Stimulated activated CD8-positive, alpha-beta memory T cell treated with anti-CD3 and anti-CD28 coated beads, Interleukin-15, amount 100 ng/mL, for 4 hours (primary cell): ENCODE results near the gene GREM2.

Source experiments
- DNase-seq, 2 donors: peaks; one replicate each; pipeline ENCODE4 v3.0.0-alpha.2; 2020; ENCODE audit warnings: low read depth in 2 of 2

GREM2 gene

DNA sequence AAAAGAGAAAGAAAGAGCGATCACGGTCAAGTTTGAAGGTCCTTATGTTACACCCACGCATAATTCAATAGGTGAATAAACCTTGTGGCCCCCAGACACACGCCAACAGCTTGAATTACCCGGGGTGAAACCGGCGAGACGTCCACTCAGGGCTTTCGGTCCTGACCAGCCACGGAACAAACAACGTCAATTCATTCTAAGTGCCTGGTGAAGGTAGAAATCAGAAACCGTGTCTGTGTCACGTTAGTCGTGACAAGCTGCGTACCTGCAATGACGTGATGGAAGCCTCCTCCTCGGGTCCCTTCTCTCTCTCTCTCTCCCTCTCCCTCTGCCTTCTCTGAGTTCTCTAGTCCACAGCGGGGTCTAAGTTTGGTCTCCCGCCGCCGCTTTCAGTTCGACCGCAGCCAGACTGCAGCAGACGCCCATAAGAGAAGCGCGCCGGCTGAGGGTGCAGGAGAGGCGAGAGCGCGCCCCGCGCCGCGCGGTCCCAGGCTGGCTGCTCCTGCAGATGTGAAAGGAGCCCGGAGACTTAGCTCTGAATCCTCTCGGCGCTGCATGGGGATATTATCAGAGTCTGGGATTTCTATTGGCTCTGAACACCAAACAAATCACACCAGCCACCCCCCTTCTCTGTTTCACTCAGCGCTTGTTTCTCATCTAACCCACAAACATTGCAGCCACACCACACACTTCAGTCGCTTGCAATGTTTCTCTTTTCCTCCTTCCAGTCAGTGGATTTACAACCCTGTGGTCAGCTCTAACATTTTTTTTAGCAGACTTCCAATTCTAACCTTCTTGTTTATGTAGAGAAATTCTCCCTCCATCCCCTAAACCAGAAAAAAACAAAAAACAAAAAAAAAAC lies at the start of gene GREM2:
TSS of gene GREM2 (minus strand) at position 537 of the 862 bp plus-strand sequence. CDS start 118,680 bp downstream, outside the sequence.
- DNase-seq = peak in 1 of 2 donors; percentile 6

DNA sequence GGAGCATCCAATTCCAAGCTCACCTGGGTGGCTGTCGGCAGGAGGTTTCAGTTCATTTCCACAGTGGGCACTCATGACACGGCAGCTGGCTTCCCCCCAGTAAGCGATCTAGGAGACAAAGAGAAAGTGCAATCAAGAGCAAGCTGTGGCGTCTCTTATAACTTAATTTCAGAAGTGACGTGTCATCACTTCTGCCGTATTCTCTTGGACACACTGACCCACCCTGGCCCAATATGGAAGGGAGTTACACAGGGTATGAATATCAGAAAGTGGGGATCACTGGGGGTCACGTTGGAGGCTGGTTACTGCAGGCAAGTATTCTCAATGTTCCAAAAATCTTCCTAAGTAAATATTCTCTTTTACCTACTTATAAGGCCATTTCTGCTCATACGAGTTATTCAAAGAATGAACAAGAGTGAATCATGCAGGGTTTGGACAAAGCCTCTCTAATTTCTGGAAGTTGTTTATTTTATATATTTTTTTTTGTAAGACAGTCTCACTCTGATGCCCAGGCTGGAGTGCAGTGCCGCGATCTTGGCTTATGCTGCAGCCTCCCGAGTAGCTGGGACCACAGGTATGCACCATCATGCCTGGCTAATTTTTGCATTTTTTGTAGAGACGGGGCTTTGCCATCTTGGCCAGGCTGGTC lies 46.5 kb upstream of the GREM2 start:
- no peak for DNase-seq

DNA sequence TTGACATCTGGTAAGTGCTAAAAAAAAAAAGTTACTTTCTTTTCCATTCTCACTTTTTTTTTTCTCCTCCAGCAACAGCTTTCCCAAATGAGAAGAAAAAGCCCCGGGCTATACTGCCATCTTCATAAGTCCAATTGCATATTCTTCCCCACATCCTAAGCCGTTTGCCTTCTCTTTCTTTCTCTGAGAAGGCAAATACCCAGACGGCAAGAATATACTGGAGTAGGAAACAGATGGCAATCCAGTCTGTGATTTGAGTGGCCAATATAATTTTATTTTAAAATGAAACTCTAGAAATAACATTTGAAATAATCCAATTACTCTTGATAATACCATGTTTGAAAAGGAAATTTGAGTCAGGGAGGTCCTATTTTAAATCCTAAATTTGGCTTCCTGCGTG lies 44.6 kb upstream of the GREM2 start:
- no peak for DNase-seq

DNA sequence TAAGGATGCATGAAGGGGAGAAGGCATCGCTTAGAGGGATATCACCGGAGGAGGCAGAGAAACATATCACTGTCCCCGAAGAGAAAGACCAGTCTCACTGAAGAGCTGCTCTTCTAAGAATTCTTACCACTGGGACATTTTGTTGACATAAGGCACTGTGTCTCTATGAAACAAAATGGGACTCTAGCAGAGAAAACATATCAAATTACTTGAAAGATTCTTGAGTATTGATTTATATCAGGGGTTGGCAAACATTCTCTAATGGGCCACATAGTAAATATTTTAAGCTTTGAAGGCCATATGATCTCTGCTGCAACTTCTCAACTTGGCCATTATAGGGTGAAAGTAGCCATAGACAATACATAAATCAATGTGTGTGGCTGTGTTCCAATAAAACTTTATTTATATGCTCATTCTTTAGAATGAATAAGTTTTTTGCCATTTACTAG lies 41.0 kb upstream of the GREM2 start:
- DNase-seq = no peak

DNA sequence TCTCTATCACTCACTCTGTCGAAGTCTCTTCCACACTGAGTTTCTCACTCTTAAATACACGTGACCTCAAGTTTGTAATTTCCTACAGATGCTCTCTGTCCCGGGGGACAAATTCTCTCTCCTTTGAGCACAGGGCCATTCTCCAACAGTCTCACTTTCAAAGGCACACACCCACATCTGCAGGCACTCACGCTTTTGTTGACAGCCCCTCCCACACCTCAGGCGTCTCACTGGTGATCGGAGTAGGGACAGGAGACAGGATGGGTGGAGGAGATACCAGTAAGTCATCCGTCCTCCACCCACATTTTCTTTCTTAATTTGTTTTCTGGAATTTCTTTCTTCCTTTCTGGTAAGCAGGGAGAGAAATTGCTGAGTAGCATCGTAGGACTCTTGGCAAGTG lies 40.6 kb upstream of the GREM2 start:
- no peak for DNase-seq

DNA sequence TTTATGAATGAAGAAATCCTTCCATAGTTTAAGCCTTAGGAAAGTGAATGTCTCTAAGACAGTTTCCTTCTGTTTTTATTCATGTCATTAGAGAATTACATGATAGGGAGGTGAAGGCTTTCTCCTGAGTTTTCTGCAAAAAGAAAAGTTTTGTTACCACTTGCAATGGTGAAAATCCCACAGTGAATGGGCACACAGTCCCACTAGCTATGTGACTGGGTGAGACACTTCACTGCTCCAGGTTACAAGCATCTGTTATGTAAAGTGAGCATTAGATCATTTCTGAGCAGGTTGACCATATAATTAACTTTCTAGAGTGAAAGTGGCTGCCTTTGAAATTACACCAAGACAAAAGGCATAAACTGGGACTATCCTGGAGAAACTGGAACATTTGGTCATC lies 38.9 kb upstream of the GREM2 start:
- no peak for DNase-seq

DNA sequence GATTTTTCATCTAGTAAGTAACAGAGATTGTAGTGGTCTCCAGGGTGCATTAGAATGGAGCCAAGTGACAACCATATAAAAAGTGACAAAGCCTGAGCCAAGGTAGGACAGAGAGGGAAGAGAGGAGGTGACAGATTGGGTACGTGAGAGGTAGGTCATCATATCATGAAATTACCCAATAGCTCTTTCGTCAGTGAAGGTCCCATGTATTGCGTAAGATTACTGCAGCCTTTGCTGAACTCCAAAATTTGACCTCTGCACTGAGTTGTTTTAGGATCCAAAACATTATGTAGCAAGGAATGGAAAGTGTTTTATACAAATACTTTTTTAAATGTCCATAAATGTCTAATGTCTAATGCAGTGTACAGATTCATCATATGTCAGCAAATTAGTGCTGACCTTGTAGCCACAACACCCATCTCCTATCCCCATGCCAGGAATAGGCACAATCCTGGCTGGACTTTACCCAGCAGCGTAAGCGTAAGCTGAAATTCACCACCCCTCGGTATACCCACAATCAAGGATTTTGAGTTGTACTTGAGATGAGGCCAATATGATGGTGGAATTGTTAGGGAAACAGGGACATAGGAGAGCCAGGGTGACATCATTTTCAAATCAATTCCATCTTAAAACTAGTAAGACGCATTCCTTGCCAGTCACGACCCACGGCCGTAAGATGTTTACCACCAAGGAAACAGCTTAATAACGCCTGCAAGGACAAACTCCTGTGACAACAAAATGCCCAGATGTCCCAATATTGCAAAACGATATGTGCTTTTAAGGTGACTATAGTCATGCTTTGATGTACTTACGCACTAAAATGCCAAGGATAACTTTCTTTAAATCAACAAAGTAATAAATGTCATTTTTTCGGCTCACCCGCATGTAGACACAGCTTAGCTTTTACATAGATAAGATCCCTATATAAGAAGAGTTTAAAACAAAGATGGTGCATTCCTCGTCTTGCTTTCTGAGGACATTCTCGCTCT lies 38.1 kb upstream of the GREM2 start:
- no peak for DNase-seq

DNA sequence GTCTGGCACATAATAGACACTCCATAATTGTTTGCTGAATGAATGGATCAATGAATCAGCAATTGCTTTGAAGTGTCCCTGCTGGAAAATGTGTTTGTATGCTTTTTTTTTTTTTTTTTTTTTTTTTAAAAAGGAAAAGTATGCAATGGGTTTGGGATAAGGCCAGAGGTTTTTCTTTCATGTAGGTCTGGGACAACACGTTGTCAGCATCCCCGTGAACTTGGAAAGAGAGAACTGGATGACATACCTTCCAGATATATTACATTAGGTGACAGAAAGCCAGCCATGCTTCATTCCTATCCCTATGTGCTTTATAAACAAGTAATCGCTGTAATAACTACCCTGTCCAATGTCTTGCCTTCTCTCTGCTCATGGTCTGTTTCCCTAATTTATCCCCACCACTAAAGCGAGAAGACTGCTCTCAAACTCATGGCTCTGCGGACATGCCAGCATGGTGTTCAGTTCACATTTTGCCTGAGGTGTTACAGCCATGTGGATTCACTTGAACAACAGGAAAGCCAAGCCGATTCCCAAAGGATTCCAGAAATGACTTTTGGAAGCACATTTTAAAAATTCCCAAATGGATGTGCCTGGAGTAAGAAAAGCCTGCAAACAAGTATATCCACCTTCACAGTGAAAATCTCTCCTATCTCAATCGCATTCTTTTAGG lies 34.8 kb upstream of the GREM2 start:
- no peak for DNase-seq

DNA sequence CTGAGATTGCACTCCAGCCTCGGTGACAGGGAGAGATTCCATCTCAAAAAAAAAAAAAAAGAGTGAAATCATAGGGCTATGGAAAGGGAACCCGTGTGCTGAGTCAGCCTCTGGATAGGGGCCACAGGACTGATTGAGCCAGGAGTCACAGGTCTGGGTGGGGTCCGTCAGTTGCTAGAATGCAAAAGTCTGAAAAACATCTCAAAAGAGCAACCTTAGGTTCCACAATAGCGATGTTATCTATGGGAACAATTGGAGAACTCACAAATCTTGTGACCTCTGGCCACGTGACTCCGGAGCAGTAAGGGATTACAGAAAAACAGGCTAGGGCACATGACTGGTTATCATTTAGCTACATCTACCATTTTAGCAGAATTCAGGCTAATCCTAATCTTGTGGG lies 32.8 kb upstream of the GREM2 start:
- DNase-seq = no peak

DNA sequence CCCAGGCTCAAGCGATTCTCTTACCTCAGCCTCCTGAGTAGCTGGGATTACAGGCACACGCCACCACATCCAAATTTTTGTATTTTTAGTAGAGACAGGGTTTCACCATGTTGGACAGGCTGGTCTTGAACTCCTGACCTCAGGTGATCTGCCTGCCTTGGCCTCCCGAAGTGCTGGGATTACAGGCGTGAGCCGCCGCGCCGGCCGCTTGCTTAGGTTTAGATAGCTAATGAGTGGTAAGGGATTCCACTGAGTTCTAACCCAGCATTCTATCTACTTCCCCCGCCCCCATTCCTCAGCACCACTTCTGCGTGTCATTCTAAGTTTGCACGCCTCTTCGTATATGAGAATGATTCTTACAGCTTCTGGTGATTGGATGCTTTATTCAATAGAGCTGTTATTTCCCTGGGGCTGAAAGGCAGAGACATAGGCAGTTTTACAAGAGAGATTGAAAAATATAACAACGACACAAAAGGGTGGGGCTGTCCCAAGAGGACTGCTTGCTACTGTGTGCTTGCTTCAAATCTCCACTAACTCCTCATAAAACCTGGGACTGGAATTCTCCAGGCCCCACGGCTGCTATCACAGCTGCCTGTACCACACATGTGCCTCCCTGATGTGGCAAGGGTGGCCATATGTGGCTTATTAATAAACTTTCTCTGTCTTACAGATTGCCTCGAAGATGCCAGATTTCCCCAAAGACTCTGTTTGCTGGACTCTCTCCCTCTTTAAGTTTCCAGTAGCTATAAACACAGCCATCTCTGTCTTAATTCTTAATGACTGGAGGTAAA lies 23.7 kb upstream of the GREM2 start:
- no peak for DNase-seq

DNA sequence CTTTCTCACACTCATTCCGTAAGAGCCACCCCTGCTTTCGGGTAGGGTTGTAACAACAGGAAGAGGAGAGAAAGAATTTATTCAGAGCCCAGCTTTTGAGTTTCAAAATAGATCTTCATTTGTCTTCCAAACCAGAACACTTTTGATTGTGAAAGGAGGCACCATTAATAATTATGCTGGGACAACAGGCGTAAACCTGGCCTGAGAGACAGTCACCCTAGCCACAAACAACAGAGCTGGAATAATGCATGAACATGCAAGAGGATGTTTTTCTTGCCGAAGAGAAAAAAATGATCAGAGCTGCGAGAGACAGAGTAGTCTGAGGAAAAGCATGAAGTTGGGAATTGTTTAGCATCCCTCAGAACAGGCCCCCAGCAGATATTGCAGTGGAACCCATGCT lies 18.5 kb upstream of the GREM2 start:
- DNase-seq = no peak

DNA sequence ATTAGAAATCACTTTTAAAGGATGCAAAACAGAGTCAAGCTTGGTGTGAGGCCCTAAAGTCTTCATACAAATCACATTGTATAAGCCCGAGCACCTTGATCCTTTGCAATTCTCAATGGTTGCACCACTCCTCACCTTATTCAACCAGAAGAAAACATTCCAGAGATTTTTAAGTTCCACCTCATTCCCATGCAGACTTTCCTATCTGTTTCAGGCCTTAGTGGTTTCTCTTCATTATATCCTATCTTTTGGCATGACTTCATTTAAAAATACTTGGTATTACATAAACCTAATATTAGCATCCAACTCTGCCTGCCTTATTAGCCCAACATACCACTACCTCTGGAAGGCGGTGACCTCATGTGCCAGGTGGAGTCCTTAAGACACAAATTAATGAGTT lies 9.3 kb upstream of the GREM2 start:
- DNase-seq = no peak

DNA sequence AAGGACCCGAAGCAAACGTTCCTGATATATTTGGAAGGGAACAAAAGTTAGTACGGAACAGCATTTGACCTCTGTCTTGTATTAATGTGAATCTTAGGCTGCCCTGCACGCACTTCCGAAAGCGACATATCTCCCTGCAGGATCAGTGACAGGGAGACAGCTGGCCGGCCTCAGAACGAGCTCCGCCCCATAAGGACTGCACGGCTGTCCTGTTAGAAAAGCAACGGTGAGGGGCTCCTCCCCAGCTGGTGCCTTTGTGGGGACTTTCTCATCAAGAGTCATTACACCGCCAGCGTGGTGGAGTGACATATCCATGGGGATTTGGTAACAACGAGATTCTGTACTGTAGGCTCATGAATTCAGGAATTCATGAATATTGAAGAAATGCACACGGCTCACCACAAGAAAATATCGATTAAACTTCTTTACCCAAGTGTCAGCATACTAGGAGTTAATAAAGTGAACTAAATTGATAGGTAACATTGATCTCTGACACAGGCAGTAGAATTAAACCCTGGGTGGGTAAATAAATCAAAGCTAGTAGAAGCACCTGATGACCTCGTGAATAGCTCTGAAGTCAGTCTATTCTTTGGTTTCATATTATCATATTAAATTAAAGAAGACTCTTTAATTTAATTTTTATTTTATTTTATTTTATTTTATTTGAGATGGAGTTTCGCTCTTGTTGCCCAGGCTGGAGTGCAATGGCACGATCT lies 8.1 kb upstream of the GREM2 start:
- no peak for DNase-seq

DNA sequence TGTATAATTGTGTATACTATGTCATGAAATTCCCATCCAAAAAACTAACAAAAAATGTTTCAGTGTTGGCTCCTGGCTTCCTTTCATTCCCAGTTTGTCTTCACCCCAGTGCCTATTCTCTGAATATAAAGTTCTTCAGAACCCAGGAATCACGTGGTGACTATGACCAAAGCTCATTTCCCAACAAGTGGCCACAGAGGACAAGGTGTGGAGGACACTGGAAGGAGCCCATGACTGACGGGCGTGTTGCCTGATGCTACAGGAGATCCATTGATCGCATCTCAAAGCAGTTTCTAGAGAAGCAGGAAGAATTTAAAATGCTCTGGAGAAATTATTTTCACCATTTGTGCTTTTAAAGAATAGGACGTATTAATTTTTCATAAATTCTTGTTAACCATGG lies 7.4 kb upstream of the GREM2 start:
- DNase-seq = no peak

DNA sequence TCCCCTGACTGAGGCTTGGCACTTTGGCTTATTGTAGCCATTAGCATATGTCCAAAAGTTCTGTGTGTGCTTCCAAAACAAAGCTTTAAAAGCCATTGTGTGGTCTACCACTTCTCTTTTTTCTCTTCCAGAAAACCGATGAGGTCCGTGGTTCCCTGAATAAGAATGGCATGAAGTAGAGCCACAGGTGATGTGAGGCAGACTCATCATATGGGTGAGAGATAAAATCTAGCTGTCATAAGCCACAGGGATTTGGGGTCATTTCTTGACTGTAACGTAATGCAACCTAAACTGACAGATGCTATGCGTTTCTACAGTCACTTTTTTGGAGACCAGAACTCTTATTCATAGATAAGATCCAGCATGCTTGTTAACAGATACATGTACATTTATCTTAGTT lies 7.0 kb upstream of the GREM2 start:
- no peak for DNase-seq

DNA sequence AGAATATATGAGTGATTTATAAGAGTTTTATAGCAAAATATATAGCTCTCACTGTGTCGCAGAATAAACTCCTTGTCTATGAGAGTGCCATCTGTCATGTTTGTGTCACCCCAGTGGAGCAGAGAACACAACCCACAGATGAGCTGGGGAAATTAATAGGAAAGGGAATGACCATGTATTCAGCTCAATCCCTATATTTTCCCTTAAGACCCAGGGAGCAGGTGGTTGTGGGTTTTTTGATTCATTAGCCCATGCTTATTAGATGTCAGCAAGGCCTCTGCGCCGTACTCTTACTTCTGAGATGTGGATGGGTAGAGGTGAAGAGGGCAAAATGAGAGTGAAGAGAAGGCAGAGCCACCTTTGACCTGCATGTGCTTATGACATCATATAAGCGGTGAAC lies 4.1 kb upstream of the GREM2 start:
- DNase-seq = no peak

DNA sequence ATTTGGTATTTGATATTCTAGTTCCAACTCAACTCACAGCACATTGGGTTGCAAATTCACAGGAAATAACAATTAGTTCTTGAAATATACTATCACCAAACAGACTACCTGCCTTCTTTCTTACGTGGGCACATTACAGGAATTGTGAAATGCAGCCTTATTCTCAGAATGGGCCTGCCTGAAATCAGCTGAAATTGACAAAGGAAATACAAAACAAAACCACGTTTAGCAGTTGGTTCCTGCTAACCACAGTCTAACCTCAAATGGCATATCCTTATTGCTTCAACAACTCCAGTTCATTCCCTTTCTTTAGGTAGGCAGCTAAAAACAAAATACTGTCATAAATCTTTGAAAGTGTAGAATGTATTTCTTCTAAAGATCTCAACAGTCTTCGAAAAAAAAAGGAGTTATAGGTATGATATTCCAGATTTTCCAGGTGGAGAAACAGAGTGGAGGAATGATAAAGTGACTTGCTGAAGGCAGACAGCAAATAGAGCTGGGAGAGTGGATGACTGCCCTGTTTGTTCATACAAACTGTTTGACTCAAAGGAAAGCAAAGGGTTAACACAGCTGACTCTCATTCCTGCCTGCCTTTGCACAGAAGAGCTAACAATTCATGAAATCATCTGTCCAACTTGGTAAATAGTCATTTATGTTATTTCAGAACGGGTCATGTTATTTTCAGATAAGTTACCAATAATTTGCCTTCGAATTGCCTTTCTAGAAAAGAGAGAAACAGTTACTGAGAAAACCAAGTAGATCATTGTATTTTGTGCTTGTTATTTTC lies 1.6 kb upstream of the GREM2 start:
- no peak for DNase-seq

DNA sequence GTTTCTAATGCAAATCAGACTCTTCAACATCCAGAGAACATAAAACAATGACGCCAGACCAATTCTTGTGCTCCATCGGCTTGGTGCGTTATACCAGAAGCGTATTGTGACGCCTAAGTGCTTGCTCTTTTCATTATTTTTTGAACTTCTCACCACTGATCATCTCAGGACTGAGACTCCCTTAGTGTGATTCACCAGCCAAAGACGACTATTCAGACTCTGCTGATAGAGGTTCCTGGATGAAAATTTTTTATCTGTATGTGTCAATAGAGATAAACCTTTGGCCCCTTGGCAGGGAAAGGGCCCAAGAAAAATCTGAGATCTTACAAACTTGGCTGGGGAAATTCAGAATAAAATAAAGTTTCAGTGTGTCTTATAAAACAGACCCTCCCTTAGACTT lies 856 bp upstream of the GREM2 start:
- DNase-seq = no peak

DNA sequence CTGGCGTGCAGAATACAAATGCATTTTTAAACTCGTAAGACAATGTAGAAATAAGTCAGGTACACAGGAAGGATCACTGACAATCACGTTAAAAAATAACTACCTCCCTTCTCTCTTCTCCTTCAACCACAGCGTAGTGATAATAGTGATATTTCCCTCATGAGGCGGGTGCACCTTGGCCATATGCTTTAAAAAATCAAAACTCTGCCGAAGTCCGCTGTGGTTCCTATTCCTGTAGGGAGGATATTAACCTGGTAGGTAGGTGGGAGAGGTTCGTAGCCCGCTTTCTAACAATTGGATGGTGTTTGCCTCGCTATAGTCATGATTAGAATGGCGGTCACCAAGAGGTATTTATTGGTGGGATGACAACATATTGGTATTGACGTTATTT lies 732 bp downstream of the GREM2 start:
- DNase-seq = no peak
